GM19351 (cell line): ENCODE data around the gene C4orf50.

Source experiments
- ATAC-seq: cut with Tn5 transposase; IDR thresholded peaks from one replicate; pipeline ENCODE4 v1.9.1; 2021; ENCODE audit warnings: mild to moderate bottlenecking, moderate library complexity; ENCODE audit not compliant: unreplicated experiment

The C4orf50 gene

DNA sequence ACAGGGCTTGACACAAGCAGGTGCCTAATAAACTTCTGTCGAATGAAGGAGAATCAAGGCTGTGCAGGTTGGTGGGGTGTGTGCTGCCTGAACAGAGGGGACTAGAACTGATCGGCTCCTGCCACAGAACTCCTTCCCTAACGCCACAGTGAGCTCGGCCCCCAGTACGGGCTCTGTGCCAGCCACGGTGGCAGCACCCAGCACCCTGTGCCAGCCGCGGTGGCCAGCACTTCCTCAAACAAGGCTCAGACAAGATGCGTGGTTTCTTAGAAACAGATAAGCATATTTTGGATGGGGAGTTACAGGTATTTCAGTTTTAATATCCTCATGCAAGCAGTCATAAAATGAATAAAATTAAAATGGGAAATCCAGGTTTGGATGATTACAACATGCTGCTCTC is 26.0 kb upstream of the C4orf50 start:
- no peak for ATAC-seq

DNA sequence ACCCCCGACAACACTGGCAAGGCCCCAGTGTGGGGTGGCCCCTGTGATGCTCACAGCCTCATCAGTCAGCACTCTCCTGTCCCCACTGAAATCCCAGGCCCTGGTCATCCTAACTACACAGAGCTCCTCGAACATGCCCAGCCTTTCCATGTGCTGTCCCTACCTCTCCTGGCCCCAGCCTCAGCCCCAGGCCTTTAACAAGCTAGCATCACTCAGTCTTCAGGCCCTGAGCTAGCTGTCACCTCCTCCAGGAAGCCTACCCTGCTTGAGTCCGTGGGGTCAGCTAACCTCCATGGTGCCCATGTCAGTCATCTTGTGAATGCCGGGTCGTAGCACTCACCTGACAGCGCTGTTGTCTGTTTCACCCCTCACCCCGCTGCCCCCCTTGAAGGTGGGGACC is 25.6 kb upstream of the C4orf50 start:
- no peak for ATAC-seq

DNA sequence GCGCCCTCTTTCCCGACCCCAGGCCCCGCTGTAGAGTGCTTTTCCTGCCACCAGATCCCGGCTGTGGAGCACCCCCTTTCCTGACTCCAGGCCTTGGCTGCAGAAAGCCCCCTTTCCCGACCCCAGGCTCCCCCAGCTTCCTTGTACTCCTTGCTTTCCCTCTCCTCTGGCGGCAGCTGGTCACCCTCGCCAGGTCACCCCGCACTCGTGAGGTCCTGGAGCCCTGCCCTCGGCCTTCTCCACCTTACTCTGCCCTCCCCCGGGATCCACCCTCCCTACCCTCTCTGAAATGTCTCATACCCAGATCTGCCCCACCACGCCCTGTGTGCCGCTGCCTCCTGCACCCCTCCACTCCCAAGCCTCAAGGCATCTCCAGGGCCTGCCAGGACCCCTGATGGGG is 25.0 kb upstream of the C4orf50 start:
- no peak for ATAC-seq

DNA sequence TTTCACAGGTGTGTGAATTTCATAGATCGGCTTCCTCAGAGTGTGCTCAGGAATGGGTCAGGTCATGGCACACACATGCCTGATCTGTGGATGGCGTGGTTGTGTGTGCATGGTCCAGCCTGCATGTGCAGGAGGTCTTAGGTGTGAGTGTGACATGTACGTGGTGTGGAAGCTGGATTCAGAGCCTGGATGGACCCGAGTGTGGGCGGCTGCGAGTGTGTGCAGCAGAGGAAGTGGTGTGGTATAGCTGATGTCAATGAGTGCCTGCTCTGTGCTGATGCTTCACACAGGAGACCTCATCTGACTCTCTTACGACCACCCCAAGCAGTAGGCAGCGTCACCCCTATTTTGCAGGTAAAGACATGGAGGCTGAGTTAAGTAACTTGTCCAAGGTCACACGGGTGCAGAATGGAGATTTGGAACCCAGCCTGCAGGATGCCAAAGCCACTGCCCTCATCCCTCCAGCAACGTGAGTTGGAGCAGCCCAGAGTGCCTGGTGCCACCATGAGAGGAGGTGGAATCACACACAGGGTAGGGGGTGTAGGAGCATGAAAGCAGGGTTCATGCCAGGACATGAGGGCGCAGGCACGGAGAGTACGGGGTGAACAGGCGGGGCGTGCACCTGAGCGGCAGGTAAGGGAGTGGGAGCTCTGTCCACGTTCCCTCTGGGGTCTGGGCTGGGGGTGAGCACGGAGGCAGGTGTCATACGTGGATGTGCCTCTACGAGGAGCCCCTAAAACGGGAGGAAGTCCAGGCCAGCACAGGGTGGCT is 24.2 kb upstream of the C4orf50 start:
- ATAC-seq = no peak

DNA sequence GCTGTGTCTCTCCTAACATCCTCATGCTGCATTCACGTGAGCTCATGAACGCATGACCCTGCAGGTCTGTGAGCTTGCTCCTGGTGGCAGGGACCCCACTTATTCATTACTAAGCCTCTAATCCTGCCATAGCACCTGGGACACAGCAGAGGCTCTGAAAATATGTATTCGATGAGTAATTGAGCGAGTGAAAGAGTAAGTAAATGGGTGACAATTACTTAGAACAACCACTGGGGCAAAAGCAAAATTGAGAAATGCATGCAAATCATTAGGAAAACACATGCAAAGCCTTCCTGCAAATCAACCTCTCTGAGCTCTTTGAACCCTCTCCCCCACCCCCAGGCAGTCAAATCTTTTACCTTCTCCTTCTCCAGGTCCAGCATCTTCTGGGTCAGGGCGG is 23.6 kb upstream of the C4orf50 start:
- ATAC-seq = no peak

DNA sequence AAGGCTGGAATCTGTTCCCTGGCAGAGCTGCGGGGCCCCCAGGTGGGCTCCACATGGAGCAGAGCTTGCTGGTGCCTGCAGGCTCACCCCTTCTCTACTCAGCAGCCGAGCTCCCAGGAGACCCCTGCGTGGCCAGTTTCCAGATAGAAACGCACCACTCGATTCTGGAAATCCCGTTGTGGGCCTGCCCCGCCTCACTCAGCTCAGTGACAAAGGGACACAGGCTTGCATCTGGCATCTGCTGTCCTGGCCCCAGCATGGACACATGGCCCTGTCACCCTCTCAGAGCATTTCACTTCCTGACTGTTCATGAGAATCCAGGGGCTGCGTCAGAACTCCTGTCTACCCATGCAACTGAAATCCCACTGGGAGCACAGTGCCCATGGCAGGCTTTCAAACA is 20.5 kb upstream of the C4orf50 start:
- ATAC-seq = no peak

DNA sequence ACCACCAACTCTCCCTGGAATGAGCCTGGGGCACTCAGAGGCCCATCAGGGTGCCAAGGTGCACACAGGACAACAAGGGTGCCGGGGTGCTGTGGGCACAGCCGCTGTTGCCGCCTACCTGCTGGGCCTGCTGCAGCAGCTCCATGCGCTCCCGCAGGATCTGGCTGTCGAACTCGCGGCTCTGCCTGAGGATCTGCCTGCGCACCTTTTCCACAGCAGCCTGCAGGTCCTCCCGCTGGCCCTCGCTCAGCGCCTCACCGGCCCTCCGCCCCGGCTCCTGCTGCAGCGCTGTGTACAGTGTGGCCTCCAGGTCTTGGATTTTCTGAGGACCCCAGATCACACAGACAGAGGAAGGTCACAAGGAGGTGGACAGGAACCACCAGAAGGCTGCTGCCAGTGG is 17.6 kb upstream of the C4orf50 start:
- no peak for ATAC-seq

DNA sequence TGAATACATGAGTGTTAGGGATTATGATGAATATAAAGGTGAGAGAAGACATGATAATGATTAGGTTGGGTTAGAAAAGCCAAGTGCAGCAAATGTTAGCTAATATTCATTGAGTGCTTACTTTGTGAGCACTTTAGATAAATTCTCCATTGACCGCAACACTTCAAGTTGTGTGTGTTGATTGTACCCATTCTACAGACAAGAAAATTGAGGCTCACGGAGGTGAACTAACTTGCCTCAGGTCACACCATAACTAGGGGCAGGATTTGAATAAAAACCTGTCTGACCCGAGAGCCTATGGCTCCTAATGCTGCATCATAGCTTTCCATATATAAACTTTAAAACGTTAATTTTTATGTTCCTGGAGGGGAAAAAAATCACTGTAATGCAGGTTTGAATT is 15.2 kb upstream of the C4orf50 start:
- no peak for ATAC-seq

DNA sequence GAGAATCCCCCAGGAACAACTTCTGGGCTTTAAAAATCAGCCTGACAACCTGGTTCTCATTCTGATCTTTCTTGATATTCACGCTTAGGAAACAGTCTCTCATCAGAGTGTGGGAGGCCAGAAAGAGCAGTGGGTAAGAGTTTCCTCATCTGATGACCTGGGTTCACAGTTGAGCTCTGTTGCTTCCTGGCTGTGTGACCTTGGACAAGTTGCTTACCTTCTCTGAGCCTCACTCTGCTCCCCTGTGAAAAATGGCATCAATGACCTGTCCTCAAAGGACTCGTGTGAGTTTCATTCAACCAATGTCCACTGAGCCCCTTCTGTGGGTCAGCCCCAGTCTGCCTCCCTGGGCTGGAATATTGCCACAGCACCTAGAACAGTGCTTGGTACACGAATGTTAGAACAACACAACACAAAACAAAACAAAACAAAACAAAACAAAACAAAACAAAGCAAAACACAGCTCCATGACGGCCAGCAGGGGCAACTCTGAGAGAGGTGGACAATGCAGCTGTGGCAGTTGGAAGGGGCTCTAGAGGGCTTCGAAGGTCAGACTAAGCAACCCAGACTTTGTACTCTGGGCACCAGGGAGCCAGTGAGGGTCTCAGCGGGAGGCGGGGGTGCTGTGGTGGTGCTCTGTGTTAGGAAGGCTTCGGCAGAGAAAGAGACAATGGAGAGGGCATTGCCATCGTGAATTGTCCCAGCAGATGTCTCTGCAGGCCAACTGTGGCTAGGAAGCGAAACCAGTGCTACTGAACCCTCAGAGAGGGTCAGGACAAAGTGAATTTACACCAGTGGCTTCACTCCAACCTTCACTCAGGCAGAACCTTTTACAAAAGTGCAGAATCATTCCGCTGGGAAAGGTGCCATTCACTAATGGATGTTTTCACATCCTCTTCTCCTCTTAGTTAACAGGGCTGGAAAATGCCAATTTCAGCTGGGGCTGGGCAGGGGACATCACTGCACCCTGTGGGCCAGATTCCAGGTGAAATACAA is 14.3 kb upstream of the C4orf50 start:
- ATAC-seq = no peak

DNA sequence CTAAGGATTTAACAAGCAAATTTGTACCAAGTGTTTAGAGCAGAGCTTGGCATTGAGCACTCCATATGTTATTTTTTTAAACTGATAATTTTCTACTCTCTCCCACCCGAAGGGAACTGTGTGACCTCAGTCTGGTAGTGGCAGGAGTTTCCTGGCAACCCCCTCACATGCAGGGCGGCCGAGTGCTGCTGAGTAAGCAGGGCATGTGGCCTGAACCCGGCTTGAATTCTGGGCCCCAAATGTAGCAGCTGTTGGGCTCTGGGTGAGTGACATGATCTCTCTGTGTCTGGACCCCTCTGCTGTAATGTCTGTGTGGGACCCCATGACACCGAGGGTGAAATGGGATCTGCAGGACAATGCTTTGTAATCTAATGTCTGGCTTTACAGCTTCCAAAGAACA is 13.6 kb upstream of the C4orf50 start:
- no peak for ATAC-seq

DNA sequence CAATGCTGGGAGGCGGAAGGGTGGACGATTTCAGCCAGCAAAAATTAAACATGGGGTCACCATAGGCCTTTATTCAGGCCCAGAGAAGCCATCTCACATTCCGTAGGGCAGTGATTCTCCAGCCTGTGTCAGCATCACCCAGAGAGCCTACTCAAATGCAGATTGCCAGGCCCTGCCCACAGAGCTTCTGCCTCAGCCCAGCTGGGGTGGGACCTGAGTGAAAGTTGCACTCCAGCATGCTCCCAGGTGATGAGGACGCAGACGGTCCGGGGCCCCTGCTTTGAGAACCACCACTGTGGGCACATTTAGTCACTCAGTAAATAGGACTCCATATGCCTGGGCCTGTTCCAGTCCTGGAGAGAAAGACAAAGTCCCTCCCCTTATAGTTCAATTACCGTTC is 12.4 kb upstream of the C4orf50 start:
- no peak for ATAC-seq

DNA sequence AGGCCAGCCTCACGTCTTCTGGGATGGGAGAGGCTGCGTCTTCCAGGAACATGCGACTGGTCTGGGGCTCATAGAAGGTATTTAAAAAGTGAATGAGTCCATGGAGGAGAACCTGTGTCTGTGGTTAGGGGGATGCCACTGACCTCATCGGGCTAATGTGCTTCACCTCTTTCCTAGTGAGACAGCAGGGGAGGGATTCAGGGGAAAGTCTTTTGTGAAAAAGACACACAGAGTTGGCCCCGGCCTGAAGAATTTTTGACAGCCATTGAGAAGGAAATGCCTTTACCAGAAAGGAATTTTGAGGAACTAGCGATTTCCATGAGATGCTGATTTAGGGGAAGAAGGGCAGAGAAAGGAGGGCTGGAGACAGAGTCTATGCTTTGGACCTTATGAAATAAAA is 11.0 kb upstream of the C4orf50 start:
- no peak for ATAC-seq

DNA sequence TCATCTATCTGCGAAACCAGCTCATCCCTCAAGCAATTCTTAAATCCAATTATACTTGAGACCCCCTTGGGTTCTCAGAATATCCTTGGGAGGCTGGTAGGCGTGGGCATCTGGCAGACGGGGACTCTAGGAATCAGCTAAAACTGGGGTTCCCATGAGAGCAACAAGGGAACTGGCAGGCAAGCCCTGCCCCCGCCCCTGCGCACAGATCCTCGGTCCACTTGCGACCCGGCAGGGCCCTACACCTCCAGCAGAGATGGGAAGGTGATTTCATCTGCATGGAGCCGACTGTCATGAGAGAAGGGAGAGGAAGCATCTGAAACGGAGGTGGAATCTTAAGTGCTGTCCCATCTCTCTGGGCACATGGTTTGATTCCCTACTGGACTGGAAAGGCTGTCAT is 9.9 kb upstream of the C4orf50 start:
- ATAC-seq = no peak

DNA sequence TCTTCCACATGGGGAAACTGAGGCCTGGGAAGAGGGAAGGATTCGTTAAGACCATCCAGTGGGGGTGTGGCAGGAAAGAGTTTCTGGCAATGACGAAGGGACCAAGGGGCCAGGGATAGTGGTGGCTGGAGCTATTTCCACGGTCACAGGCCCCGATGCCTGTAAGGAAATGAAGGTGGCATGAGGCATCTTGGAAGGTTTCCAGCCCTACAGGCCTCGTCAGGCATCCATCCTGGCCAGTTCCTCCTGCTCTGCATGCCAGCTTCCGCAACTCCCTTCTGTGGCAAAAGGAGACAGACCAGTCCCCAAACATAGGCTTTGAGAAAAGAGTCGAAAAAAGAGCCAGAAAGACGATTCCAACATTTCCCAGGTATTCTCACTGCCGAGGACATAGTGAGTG is 9.2 kb upstream of the C4orf50 start:
- ATAC-seq = no peak

DNA sequence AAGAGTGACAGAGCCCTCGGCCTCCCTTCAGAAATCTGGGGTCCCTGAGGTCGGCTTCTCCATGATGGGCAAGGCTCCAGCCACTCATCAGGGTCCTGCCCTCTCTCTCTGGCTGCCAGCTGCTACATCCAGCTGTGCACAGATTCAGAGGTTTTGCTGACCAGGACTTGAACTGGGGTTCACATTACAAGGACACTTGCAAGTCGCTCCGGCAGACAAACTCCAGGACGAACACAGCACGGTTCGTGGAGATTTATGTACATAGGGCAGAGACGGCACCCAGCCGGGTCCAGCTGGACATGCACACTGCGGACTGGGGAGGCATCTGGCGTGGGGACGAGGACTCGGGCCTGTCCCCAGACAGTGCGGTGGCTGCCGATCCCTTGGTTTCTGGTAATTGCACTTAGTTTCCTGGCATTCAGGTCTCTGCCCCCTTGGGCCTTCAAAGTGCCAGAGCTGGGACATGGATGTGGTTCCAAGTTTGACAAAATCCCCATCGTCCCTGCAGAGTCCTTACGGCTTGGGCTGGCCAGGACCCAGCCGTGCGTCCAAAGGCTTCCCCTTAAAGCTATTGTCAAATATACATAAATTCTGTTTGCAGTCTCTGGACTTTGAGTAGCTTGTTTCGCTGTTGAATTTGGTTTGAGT is 6.2 kb upstream of the C4orf50 start:
- ATAC-seq = no peak

DNA sequence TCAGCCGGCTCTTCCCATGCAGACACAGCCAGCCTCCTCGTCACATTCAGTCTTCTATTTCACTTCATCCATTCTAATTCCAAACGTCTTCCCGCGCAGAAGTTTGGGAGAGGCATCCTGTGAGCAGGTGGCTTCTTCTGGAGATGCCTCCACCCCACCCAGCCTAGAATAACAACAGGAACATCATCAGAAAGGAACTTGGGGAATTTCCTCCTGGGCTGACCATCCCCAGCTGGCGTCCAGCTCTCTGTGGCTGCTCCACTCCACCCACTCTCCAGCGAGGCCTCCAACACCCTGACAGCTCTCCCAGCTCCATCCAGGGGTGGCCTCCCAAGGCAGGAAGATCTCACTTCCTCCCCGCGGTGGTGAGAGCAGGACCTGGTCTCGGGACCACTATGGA is 5.5 kb upstream of the C4orf50 start:
- ATAC-seq = no peak

DNA sequence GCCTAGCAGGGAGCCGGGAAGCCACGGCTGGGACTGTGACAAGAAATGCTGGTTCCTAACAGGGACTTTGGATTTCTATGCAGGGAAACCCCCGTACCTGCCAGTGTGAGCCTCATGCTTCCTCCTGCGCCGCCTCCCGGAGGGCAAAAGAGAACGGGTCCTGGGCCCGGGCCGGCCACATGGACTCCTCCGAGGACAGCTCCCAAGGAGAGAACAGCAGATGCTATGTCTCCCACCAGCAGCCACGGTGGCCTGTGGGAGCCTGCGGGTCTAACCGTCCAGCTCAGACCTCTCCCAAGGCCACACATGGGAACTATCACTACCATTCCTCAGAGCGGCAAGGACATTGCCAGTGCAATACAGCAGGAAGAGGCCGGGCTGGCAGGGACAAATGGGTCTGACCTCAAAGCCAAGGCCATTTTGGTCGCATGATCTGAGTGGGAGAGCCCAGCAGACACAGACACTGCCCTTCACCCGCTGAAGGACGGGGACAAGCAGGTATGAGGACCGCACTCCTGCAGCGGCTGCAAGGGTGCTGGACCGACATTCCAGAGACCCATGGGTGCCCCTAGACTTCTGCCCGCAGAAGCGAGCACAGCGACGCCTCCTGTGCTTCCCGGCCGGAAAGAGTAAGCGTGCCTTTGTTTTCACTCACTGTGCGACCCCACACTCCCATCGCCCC is 4.5 kb upstream of the C4orf50 start:
- ATAC-seq = no peak

DNA sequence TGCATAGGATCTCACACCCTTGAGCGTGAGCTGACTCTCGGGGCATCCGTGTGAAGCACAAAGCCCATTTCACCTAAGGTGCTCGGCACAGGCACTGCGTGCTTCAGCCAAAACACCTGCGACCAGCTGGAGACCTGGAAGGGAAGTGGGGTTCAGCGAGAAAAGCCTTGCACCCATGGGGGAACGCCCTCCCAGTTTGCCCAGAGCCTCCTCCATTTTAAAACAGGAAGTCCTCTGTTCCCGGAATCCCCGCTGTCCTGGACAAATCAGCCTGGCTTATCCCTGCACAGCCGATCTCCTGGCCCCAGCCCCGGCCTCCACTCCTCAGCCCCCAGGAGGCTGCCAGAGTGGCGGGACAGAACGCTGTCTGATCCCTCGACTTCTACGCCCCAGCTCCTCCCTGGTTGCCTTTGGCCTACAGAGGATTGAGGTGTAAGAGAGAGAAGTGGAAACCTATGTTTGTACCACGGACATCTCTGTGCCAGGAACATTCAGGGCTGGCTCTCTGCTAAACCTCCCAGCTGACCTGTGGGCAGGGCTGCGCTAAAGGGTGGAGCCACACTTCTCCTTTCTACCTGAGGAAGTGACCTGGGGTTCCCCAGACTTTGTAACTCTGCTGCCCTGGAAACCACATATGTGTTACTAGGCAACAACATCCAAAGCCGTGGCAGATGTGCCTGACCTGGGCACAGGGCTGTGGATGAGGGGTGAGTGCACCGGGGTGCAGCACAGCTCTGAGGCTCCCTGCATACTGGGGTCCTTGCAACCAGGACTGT is 3.8 kb upstream of the C4orf50 start:
- no peak for ATAC-seq

DNA sequence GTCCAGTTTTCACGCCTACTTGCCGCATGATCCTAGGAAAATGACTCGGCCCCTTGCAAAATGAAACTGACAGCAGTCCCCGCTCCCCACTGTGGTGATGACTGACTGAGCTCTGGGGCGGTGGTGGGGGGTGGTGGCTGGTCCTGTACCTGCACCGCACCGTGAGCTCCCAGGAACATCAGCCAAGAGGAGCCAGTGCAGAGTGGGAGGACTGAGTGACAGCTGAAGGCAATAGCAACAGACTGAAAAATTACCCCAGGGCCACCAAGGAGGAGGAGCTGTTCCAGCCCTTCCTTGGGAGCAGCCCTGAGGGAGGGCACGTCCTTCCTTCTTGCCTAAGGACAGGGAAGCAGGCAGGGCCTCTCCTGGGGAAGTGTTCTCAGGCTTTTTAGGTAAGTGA is 2.4 kb upstream of the C4orf50 start:
- ATAC-seq = no peak
